Measurements from ENCODE around the gene KCNQ2.

Gene KCNQ2

DNA sequence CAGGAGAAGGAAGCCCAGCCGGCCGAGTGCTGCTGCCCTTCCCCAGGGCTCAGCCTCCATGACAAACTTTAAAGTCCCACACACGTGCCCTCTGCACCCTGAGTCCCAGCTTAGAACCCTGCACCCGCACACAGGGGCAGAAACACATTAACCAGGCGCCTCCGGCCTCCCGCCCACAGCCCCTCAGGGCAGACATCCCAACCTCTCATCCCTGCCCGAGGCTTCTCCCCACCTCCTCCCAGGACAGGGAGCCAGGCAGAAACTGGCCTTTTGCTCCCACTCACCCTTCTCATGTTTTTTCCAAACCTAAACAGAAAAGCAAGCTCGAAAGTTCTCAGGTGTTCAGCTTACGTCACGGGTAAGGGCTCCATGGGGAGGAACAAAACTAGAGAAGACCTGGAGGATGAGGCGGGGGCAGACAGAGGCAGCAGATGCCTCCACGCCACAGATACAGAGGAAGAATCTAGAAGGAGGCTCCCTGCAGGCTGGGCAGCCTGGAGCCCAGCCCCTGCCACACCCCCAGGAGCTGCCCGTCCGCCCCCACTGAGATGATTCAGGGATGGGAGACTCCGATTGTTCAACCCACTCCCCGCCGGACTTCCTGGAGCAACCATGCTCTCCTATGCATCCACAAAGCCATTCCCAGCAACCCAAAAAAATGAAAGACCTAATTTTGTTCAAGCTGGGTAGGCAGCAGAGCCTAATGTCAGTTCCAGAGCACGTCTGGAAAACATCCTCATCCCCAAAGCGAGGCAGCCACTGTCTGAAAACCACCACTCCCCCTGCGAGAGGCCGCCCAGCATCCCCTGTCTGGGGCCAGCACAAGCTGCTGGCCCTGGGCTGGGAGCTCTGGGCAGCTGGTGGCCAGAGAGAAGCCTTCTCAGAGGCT is 8.8 kb downstream of the KCNQ2 start:
- no peak for DNase-seq
- no peak overlapping the region for H3K4me3 Mint-ChIP-seq
- no peaks in the 10 kb centered on the region for H3K9me3 Mint-ChIP-seq
- no peak for ATAC-seq
- H3K27ac Mint-ChIP-seq, result no peak overlapping the region
- peaks cover 81% of the 10 kb centered on the region for H3K27me3 Mint-ChIP-seq
- no peaks in the 10 kb centered on the region for H3K4me1 Mint-ChIP-seq

DNA sequence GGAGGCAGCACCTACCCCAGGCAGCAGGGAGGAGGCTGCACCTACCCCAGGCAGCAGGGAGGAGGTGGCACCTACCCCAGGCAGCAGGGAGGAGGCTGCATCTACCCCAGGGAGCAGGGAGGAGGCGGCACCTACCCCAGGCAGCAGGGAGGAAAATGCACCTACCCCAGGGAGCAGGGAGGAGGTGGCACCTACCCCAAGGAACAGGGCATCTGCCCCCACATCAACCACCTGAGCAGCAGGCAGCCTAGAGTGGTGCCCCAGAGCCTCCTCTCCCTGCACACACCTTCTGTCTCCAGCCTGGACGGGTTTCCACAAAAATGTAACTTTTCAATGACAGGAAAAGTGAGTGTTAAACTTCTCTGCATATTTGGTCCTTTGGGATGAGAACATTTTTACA is 10.2 kb downstream of the KCNQ2 start:
- ATAC-seq, result no peak
- no peak overlapping the region for H3K4me3 Mint-ChIP-seq
- H3K27me3 Mint-ChIP-seq, result peaks cover 83% of the 10 kb centered on the region
- no peak for DNase-seq
- no peaks in the 10 kb centered on the region for H3K9me3 Mint-ChIP-seq
- no peak overlapping the region for H3K27ac Mint-ChIP-seq
- H3K4me1 Mint-ChIP-seq, result peaks cover 8% of the 10 kb centered on the region

DNA sequence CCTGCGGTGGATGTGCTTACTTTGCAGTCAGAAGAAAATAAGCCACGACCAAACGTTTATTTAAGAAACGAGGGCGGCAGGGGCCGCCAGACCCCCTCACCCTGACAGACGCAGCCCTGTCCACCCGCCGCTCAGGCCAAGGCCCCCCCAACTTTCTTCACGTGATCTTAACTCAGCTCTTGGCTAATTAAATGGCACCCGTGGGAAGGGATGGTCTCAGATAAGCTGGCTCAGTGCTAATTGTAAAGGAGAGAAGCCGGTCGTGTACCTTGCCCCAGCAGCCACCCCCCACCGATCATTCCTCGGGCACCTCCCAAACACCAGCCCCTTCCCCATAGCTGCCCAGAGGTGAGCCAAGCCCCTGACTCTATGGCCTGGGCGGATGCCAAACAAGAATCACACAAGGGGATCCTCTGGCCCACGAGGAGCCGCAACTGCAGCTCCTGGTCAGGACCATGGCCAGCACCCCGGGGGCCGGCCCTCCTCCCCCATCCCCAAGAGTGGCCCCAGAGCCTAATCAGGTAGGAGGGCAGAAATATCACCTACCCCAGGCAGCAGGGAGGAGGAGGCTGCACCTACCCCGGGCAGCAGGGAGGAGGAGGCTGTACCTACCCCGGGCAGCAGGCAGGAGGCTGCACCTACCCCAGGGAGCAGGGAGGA is 11.2 kb downstream of the KCNQ2 start:
- ATAC-seq (no peak), DNase-seq (no peak)
- Mint-ChIP-seq H3K9me3 (no peaks in the 10 kb centered on the region), H3K27ac (no peak overlapping the region), H3K4me3 (no peak overlapping the region), H3K4me1 (peaks cover 8% of the 10 kb centered on the region), H3K27me3 (peaks cover 81% of the 10 kb centered on the region)

DNA sequence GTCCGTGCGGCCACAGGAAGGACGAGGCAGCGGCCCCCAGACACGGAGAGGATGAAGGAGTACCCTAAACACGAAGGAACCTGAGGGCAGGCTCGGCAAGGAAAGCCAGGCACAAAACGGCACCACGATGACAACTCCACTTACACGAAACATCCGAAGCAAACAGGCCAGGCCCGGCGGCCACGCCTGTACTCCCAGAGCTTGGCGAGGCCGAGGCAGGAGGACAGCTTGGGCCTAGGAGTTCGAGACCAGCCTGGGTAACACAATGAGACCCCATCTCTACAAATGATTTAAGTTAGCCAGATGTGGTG is 13.4 kb downstream of the KCNQ2 start:
- Mint-ChIP-seq H3K9me3 (no peaks in the 10 kb centered on the region), H3K27ac (no peak overlapping the region), H3K27me3 (peaks cover 80% of the 10 kb centered on the region), H3K4me3 (no peak overlapping the region), H3K4me1 (peaks cover 17% of the 10 kb centered on the region)
- no peak for ATAC-seq
- no peak for DNase-seq

DNA sequence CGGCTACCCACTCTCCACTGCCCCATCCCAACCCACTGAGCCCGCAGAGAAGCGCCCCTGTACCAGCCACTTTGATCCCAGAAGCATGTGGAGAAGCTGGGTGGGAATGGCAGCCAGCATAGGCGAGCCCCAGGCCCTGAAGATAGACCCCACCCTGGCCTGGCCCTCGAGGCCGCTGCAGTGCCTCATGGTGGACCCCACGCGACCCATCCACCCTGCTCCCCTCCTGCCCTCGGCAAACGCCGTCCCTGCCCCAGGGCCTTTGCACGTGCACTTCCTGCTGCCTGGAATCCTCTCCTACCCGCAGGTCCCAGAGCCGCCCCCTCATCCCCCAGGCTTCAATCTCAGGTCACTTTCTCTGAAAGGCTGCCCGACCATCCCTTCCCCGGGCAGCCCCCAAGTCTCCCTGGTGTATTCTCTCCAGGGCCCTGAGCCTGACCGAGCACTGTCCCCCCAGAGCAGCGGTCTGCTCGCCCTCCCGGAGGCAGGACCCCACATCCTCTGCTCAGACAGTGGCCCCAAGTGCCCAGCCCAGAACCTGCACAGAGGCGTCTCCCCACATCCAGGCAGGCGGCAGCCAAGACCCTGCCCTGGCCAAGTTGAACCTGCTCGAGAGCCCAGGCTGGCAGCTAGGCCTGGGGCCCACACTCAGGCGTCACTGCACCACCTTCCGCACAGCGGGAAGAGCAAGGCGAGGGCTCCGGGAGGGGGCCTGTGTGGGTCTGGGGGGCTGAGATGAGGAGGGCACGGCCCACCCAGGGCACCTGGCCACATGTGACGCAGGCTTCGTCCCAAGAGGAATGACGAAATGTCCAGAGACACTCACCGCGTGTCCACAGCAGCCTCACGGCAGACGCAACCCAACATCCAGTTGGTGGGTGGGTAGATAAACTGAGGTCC is 14.0 kb downstream of the KCNQ2 start:
- H3K27me3 Mint-ChIP-seq, result peaks cover 80% of the 10 kb centered on the region
- H3K9me3 Mint-ChIP-seq, result no peaks in the 10 kb centered on the region
- ATAC-seq (no peak), DNase-seq (no peak)
- no peak overlapping the region for H3K27ac Mint-ChIP-seq
- peaks cover 23% of the 10 kb centered on the region for H3K4me1 Mint-ChIP-seq
- H3K4me3 Mint-ChIP-seq, result no peak overlapping the region

DNA sequence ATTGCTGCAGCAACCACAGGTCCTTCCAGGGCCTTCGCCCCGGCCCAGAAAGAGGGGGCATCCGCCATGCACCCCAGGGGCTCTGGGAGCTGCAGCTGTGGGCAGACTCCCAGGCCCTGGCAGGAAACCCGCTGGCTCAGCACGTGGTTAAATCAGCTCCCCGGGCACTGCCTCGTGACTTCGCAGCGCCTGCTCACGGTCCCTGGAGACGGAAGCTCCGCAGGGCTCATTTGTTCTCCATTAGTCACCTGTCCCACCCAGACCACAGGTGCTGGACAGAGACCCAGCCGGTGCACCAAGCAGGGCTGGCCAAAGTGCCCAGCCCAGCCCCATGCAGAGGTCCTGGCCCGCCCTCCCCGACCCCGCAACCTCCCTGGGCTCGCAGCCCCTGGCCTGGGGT is 14.7 kb downstream of the KCNQ2 start:
- Mint-ChIP-seq H3K4me3 (no peak overlapping the region), H3K27ac (no peak overlapping the region), H3K4me1 (peaks cover 25% of the 10 kb centered on the region), H3K27me3 (peaks cover 77% of the 10 kb centered on the region), H3K9me3 (no peaks in the 10 kb centered on the region)
- DNase-seq (no peak), ATAC-seq (no peak)

DNA sequence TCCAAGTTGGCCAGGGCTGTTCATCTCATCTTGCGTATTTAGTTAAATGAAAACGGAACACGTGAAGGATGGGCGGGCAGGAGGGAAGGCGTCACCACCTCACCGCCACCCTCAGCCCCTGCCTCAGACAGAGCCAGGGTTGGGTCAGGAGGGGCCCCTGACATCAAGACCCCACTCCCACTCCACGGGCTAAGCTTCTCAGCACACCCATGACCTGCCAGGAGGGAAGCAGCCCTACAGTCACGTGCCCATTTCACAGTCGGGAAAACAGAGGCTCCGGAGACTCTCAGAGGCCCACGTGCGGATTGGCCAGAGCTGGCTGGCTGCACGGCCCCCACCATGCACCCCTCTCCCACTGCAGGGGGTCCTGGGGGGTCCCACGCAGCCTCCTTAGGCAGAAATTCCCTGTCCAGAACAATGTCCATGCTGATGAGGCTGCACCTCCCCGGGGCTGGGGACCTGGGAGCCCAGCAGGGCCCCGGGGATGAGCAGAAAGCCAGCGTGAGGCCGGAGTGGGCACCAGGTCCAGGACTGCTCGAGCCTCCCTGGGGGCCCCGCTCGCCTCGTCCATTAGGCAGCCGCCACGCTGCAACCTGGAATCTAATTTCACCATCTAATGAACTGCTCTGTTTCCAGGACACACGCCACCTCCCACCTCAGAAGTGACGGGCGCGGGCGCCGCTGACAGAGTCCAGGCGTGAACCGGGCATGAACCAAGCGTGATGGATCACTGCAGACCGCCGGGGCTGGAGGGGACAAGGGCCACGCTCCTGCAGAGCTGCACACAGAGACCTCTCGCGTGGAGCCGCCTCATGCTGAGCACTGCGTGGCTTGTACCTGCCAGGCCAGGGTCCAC is 15.8 kb downstream of the KCNQ2 start:
- H3K9me3 Mint-ChIP-seq, result no peaks in the 10 kb centered on the region
- H3K4me1 Mint-ChIP-seq, result peaks cover 25% of the 10 kb centered on the region
- no peak overlapping the region for H3K4me3 Mint-ChIP-seq
- H3K27me3 Mint-ChIP-seq, result peaks cover 81% of the 10 kb centered on the region
- DNase-seq (no peak), ATAC-seq (no peak)
- H3K27ac Mint-ChIP-seq, result no peak overlapping the region

DNA sequence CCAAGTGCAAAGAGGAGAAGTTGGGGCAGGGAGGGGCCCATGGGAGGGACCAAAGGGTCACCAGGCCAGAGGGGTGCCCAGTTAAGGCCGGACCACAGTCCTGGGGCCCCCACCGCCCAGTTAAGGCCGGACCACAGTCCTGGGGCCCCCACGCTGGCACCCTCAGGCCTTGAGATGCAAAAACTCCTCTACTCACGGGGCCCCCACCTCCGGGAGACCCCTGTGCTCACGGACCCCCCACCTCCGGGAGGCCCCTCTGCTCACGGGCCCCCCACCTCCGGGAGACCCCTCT is 16.9 kb downstream of the KCNQ2 start:
- Mint-ChIP-seq H3K9me3 (no peaks in the 10 kb centered on the region), H3K27ac (no peak overlapping the region), H3K4me3 (no peak overlapping the region), H3K4me1 (peaks cover 25% of the 10 kb centered on the region), H3K27me3 (peaks cover 70% of the 10 kb centered on the region)
- ATAC-seq (no peak), DNase-seq (no peak)

DNA sequence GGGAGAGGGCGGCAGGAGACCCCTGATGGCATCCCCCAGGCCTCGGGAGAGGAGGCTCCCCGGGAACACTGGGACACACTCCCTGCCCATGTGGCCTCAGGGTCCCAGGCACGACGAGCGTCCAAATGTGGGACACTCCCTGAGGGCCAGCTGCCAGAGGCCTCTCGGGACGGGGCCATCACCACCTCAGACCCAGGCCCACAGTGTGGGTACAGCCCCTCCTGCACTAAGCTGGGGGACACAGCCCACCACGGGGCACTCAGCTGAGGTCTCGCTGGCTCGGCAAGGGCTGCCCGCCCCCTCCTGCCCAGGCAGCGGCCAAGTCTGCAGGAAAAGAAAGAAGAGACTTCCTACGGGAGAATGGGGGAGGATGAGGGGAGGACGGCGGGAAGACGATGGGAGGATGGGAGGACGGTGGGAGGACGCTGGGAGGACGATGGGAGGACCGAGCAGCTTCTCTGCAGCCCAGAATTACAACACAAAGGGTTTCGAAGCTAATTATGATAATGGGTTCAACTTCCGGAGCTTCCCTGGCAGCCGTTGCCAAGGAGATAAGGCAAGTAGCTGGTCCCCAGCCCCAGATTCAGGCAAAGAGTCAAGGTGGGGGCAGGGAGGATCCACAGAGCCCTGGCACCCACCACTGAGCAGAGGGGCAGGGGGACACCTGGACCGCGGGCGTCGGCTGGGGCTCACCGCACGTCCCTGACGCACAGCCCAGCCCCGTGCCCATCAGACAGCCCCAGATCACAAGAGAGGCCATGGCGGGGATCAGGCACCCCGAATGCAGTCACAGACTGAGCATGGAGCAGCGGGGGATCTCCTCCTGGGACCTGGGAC is 17.5 kb downstream of the KCNQ2 start:
- ATAC-seq, result no peak
- Mint-ChIP-seq H3K4me1 (peaks cover 25% of the 10 kb centered on the region), H3K9me3 (no peaks in the 10 kb centered on the region), H3K27ac (no peak overlapping the region), H3K27me3 (peaks cover 64% of the 10 kb centered on the region), H3K4me3 (no peak overlapping the region)
- DNase-seq, result no peak

DNA sequence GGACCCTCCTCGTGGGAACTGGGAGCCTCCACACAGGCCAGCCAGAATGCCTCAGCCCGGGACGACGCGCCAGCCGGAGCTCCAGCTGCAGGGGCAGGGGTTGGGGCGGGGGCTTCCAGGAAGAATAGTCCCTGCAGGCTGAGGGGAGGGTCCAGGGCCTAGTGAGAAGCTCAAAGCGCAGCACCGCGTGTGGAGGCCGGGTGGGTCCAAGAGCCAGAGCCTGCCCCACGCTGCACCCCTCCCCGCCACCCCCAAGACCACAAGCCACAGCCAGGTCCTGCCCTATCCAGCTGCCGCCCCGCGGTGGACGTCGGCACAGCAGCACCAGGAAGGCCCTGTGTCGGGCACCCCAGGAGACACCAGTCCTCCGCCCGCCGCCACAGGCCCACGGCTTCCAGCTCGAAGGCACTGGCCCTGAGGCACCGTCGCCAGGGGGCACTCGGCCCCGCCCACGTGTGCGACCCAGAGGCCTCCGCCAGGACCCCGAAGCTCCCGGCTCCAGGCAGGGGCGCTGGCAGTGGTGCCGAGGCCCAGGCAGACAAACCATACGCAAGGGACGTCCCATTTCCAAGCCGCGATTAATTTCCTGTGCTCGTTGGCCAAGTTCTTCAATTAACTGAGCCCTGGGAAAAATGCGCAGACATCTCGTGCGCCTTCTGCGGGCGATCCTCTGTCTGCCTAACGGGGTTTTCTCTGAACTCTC is 19.5 kb downstream of the KCNQ2 start:
- Mint-ChIP-seq H3K4me1 (peaks cover 24% of the 10 kb centered on the region), H3K27ac (no peak overlapping the region), H3K9me3 (no peaks in the 10 kb centered on the region), H3K4me3 (no peak overlapping the region), H3K27me3 (peaks cover 68% of the 10 kb centered on the region)
- DNase-seq (no peak), ATAC-seq (peak; percentile 50)

DNA sequence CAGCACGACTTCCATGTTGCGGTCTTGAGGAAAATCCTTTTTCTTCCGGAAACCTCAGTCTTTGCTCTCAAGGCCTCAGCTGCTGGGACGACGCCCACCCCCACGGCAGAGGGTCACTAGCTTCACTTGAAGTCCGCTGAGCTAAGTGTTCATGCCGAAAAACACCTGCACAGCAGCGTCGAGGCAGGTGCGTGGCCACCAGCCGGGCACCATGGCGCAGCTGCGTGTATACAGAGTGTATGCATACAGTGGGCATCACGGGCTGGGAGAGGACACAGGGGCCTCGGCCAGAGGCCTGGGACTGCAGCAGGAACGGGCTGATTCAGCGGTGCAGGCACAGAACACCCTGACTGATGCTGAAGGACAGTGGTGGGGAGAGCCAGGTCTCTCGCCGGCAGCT is 20.1 kb downstream of the KCNQ2 start:
- Mint-ChIP-seq H3K4me3 (no peak overlapping the region), H3K9me3 (no peaks in the 10 kb centered on the region), H3K27me3 (peaks cover 68% of the 10 kb centered on the region), H3K4me1 (peaks cover 18% of the 10 kb centered on the region), H3K27ac (no peak overlapping the region)
- ATAC-seq (no peak), DNase-seq (no peak)

DNA sequence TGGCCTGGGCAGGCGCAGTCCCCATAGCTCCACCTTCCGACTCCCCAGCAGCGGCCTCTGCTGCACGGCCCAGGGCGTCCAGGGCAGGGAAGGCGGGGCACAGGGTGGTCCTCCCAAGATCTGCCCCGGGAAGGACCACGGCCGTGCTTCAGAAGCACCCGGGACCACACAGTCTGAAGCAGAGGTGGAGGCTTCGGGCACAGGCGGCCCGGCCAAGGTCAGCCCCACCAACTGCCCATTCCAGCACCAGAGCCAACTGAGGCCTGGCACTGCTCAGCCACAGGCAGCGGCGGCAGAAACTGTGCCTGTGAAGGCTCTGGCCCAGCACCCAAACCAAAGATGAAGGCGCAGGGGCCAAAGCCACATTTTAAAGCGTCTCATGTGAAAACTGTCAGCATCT is 20.6 kb downstream of the KCNQ2 start:
- peaks cover 17% of the 10 kb centered on the region for H3K4me1 Mint-ChIP-seq
- H3K27me3 Mint-ChIP-seq, result peaks cover 72% of the 10 kb centered on the region
- DNase-seq (no peak), ATAC-seq (no peak)
- no peak overlapping the region for H3K27ac Mint-ChIP-seq
- no peaks in the 10 kb centered on the region for H3K9me3 Mint-ChIP-seq
- H3K4me3 Mint-ChIP-seq, result no peak overlapping the region

DNA sequence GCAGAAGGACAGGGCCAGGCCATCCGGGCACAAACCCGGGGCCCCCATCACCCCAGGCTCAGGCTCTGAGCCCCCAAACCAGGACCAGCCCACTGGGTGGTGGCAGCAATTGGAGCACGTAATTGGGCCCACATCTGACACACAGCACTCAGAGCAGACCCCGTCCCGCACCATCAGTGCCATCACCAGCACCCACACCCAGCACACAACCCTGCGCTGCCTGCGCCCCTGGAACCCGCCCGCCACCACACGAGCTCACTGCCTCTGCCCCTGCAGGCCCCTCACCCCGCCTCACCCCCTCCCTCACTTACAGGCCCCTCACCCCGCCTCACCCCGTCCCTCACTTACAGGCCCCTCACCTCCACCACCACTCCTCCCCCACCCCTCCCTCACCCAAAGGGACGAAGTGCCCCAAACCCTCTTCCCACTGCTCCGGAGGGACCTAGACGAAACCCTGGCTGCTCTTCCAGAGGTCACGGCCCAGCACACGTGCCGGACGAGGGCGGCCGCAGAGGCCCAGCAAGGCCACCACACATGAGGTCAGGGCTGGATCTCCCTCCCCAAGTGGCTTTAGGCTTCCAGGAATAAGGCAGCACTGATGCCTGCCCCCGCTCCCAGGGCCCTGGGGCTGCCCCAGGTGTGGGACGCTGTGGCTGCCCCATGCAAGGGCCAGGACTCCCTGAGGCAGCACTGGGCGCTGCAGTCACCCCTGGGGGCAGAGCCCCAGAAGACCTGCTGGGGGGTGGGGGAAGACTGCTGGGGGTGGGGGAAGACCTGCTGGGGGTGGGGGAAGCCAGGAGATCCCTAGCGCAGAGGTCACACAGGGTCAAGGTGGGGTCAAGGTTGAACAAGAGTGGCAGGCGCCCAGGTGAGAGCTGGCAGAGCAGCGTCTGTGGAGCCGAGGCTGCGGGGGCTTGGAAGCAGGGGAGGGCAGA is 22.4 kb downstream of the KCNQ2 start:
- H3K4me3 Mint-ChIP-seq, result no peak overlapping the region
- H3K9me3 Mint-ChIP-seq, result no peaks in the 10 kb centered on the region
- DNase-seq (no peak), ATAC-seq (peak; percentile 35)
- no peak overlapping the region for H3K27ac Mint-ChIP-seq
- peaks cover 21% of the 10 kb centered on the region for H3K4me1 Mint-ChIP-seq
- peaks cover 60% of the 10 kb centered on the region for H3K27me3 Mint-ChIP-seq

Data from stimulated activated naive CD8-positive, alpha-beta T cell treated with anti-CD3 and anti-CD28 coated beads, Interleukin-15, amount 100 ng/mL, for 72 hours (primary cell).